ENCODE results near the gene HMOX1. TPM values are rescaled to one million over a fixed set of nuclear protein-coding genes. Genes with fewer than 3 reads are reported as not detected.

HMOX1 gene
- total RNA-seq, 4 donors from 2014 or later = 1.00 to 172 (median 42.7) TPM

DNA sequence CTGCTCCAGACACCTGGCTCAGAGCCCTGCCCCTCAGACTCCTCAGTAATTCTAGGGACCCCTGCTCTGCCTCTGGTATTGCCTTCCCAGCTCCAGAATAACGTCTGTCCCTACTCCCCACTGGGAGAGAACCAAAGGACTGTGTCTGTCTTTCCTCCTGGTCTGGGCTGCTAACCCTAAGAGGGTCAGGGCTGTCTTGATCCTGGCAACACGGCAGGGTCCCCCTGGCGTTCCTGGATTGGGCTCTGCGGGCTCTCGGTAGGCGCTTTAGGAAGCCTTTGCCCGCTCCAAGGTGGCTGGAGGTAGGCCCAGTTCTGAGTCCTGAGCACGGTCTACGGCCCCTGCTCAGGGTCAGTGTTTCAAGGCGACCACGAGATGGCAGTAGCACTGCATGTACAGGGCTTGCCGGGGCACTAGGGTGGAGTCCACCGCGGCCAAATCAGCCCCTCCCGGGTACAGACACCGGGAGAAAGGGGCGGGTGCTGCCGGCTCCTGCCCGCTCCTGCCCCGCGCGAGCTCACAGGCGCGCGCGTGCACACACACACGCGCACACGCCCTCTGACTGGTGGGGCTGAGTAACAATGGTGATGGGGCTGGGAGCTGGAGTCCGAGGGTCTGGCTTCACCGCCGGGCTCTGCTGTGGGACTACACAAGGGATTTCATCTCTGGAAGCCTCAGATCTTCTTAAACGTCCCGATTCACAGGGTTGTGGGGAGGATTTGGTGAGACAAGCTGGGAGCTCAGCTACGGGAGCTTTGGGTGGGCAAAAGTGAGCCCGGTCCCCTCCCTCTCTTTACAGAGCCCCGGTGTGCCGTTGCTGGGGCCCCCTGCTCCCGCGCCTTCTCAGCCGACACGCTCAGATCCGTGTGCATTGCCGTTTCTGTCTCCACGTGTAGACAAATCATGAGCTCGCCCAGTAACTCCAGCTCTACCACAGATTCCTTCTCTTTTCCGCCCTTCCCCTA, 30.1 kb upstream of the HMOX1 start:
- H3K36me3 ChIP-seq = no peaks in the 10 kb centered on the region
- H3K9me3 ChIP-seq = no peaks in the 10 kb centered on the region
- peak overlapping the region; percentile 62 to 87 (median 79) for H3K27ac ChIP-seq
- TF ChIP-seq EP300 (IDR thresholded peaks at IDR 0.05; ENCODE audit: low read depth) (no peak), POLR2AphosphoS5 (IDR thresholded peaks at IDR 0.05) (peak; percentile 43 to 55 (median 53)), POLR2A (IDR thresholded peaks at IDR 0.05) (peak; percentile 32)
- TF ChIP-seq, protein P1, sequence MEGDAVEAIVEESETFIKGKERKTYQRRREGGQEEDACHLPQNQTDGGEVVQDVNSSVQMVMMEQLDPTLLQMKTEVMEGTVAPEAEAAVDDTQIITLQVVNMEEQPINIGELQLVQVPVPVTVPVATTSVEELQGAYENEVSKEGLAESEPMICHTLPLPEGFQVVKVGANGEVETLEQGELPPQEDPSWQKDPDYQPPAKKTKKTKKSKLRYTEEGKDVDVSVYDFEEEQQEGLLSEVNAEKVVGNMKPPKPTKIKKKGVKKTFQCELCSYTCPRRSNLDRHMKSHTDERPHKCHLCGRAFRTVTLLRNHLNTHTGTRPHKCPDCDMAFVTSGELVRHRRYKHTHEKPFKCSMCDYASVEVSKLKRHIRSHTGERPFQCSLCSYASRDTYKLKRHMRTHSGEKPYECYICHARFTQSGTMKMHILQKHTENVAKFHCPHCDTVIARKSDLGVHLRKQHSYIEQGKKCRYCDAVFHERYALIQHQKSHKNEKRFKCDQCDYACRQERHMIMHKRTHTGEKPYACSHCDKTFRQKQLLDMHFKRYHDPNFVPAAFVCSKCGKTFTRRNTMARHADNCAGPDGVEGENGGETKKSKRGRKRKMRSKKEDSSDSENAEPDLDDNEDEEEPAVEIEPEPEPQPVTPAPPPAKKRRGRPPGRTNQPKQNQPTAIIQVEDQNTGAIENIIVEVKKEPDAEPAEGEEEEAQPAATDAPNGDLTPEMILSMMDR (IDR thresholded peaks at IDR 0.05) = peak; percentile 84 to 97 (median 87)
- intact Hi-C loops (cut with DNase I; ENCODE audit: low total_unique reads) = no loop called here
- no peaks in the 10 kb centered on the region for H3K27me3 ChIP-seq
- H3K4me3 ChIP-seq = peak overlapping the region; percentile 29 to 58 (median 41)
- in situ Hi-C loops (cut with MboI; ENCODE audit: low pct_ligation_motif_present in 1 of 4, low pct_unique_long_range_greater_than_20kb in 1 of 4, low sequenced_read_pairs in 3 of 4) = loop anchor here in 2 of 4 donors (5.0 to 10.0 kb wide), 4 partner anchors 54 to 774 kb away; partner anchors contain the start of gene MCM5 (in 1 of the 2)
- DNase-seq = peak; percentile 95
- whole genome bisulfite sequencing, 2 donors (ENCODE audit: low coverage in 1 of 2) = 1 to 40% methylated on average over 1 to 28 of the region's 47 CpGs
- peaks cover 8 to 25% (median 19%) of the 10 kb centered on the region in 4 donors for H3K4me1 ChIP-seq

DNA sequence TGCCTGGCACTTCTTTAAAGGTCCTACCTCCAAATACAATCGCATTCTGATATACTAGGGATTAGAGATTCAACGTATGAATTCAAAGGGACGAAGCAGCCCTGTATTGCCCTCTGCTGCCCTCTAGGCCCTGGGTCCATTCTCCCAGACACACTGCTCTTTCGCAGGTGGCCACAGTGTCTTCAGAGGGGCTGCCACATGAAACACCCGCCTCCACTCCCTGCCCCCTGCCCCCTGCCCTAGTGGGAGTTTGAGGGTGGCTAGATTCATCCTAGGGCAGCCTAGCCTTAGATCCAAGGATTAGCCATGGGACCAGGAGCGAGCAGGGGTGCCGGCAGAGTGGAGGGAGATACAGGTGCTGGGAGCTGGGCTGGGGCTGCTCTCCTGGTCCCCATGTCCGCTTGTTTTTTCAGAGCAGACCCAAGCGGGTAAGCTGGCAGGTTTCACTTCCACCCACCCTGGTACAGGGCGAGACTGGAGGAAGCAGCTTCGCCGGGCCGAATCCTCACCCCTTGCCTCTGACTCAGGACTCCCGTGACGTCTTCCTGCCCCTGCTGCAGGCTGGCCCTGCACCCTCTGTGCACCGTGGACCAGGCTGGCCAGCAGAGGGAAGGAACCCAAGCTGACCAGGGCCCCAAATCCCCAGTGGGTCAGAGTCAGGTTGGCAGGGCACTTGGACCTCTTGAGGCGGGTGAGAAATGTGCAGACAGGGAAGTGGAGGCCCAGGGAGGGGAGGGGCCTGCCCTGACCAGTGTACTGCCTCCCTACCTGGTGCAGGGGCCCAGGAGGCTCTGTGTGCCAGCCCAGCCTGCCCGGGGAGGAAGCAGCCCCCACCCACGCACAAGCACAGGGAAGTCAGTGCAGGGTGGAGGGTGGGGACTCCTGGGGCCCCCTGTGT, 28.4 kb upstream of the HMOX1 start:
- intact Hi-C loops (cut with DNase I; ENCODE audit: low total_unique reads) (no loop called here), in situ Hi-C loops (cut with MboI; ENCODE audit: low pct_ligation_motif_present in 1 of 4, low pct_unique_long_range_greater_than_20kb in 1 of 4, low sequenced_read_pairs in 3 of 4) (loop anchor here in 2 of 4 donors (5.0 to 10.0 kb wide), 4 partner anchors 52 to 772 kb away; partner anchors contain the start of gene MCM5 (in 1 of the 2))
- peak overlapping the region; percentile 56 to 87 (median 72) for H3K27ac ChIP-seq
- H3K4me1 ChIP-seq = peaks cover 8 to 25% (median 19%) of the 10 kb centered on the region in 4 donors
- no peaks in the 10 kb centered on the region for H3K36me3 ChIP-seq
- 54% methylated on average over 16 of the region's 19 CpGs; no CpG with 5 or more reads in 1 of the 2 donors for WGBS, 2 donors (ENCODE audit: low coverage in 1 of 2)
- no peak overlapping the region for H3K4me3 ChIP-seq
- peak; percentile 8 for TF ChIP-seq POLR2A (IDR thresholded peaks at IDR 0.05)
- TF ChIP-seq EP300 (IDR thresholded peaks at IDR 0.05; ENCODE audit: low read depth) = no peak
- TF ChIP-seq, protein P1 (IDR thresholded peaks at IDR 0.05) = peak in 3 of 5 experiments; percentile 2 to 14 (median 4)
- TF ChIP-seq POLR2AphosphoS5 (IDR thresholded peaks at IDR 0.05) = peak in 1 of 3 donors; percentile 25
- no peaks in the 10 kb centered on the region for H3K9me3 ChIP-seq
- DNase-seq = peak; percentile 80
- no peaks in the 10 kb centered on the region for H3K27me3 ChIP-seq

DNA sequence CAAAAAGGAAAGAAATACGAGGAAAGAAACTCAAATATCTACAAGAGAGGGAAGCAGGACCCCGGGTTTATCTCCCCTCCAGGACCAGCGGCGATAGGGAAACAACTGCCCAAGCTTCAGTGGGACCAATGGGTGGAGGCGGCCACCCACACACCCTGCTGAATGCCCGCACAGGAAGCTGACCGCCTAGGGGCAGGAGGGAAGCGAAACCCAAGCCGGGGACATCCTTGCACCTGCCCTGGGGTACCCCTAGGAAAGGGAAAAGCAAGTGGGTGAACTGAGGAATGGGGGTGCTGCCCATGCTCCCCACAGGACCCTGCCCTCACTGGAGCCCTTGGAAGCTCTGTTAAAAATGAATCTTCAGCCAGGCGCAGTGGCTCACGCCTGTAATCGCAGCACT, 27.6 kb upstream of the HMOX1 start:
- WGBS, 2 donors (ENCODE audit: low coverage in 1 of 2) = 63 to 64% methylated on average over 7 to 12 of the region's 12 CpGs
- H3K36me3 ChIP-seq = no peaks in the 10 kb centered on the region
- intact Hi-C loops (cut with DNase I; ENCODE audit: low total_unique reads) (no loop called here), in situ Hi-C loops (cut with MboI; ENCODE audit: low pct_ligation_motif_present in 1 of 4, low pct_unique_long_range_greater_than_20kb in 1 of 4, low sequenced_read_pairs in 3 of 4) (loop anchor here in 2 of 4 donors (5.0 to 10.0 kb wide), 4 partner anchors 51 to 771 kb away; partner anchors contain the start of gene MCM5 (in 1 of the 2))
- H3K4me1 ChIP-seq = peaks cover 8 to 25% (median 19%) of the 10 kb centered on the region in 4 donors
- peak overlapping the region; percentile 56 to 87 (median 72) for H3K27ac ChIP-seq
- TF ChIP-seq POLR2AphosphoS5 (IDR thresholded peaks at IDR 0.05) = no peak
- TF ChIP-seq, protein P1 (IDR thresholded peaks at IDR 0.05) = no peak
- no peak for TF ChIP-seq POLR2A (IDR thresholded peaks at IDR 0.05)
- no peak for TF ChIP-seq EP300 (IDR thresholded peaks at IDR 0.05; ENCODE audit: low read depth)
- H3K9me3 ChIP-seq = no peaks in the 10 kb centered on the region
- DNase-seq = peak; percentile 46
- no peak overlapping the region for H3K4me3 ChIP-seq
- H3K27me3 ChIP-seq = no peaks in the 10 kb centered on the region

Data from transverse colon (tissue), 4 donors.